H9 (cell line): ENCODE data around the gene B3GALT5. TPM values are rescaled to one million over a fixed set of nuclear protein-coding genes. Genes with fewer than 3 reads are reported as not detected.

Source experiments
- DNase-seq: peaks from one replicate; pipeline ENCODE4 v3.0.0-alpha.2; 2017
- H2AFZ ChIP-seq: one replicate; pipeline ENCODE4 v1.6.1; 2013; ENCODE audit warnings: mild to moderate bottlenecking, low read length, control low read depth, moderate library complexity
- H2AK5ac ChIP-seq: 2 replicates; pipeline ENCODE4 v1.6.1; 2013; ENCODE audit warnings: low read length, control low read depth, mixed read lengths; ENCODE audit not compliant: insufficient read length
- H2BK120ac ChIP-seq: one replicate; pipeline ENCODE4 v1.6.1; 2013; ENCODE audit warnings: low read depth, mild to moderate bottlenecking, low read length, control low read depth, inconsistent platforms; ENCODE audit not compliant: poor library complexity, severe bottlenecking
- H2BK12ac ChIP-seq: 2 replicates; pipeline ENCODE4 v1.6.1; 2013; ENCODE audit warnings: low read length, control low read depth, mixed read lengths, low read depth; ENCODE audit not compliant: insufficient read length
- H2BK15ac ChIP-seq: 2 replicates; pipeline ENCODE4 v1.6.1; 2013; ENCODE audit warnings: low read depth, low read length, control low read depth
- H2BK20ac ChIP-seq: one replicate; pipeline ENCODE4 v1.6.1; 2013; ENCODE audit warnings: low read depth, mild to moderate bottlenecking, low read length, control low read depth, inconsistent platforms; ENCODE audit not compliant: poor library complexity, severe bottlenecking
- H2BK5ac ChIP-seq: 2 replicates; pipeline ENCODE4 v1.6.1; 2013; ENCODE audit warnings: low read length, control low read depth, mixed read lengths; ENCODE audit not compliant: insufficient read length
- H3K14ac ChIP-seq: 2 replicates; pipeline ENCODE4 v1.6.1; 2013; ENCODE audit warnings: low read length, control low read depth; ENCODE audit not compliant: insufficient read depth
- H3K18ac ChIP-seq: 2 replicates; pipeline ENCODE4 v1.6.1; 2013; ENCODE audit warnings: low read depth, mild to moderate bottlenecking, mixed read lengths, low read length, control low read depth; ENCODE audit not compliant: insufficient read length
- H3K23ac ChIP-seq: 2 replicates; pipeline ENCODE4 v1.6.1; 2013; ENCODE audit warnings: low read length, control low read depth, mixed read lengths, low read depth; ENCODE audit not compliant: insufficient read length
- H3K23me2 ChIP-seq: 2 replicates; pipeline ENCODE4 v1.6.1; 2013; ENCODE audit warnings: low read depth, mild to moderate bottlenecking, mixed read lengths, low read length, control low read depth; ENCODE audit not compliant: insufficient read length, poor library complexity, severe bottlenecking
- H3K27ac ChIP-seq: 2 replicates; pipeline ENCODE4 v1.5.1; 2013; ENCODE audit warnings: low read length, control low read depth, mixed read lengths, low read depth; ENCODE audit not compliant: insufficient read length
- H3K27me3 ChIP-seq: 2 replicates; pipeline ENCODE4 v1.6.1; 2013; ENCODE audit warnings: low read length, control low read depth, inconsistent platforms; ENCODE audit not compliant: insufficient read depth
- H3K4ac ChIP-seq: 2 replicates; pipeline ENCODE4 v1.6.1; 2013; ENCODE audit warnings: low read depth, mild to moderate bottlenecking, control low read depth, inconsistent platforms, low read length, moderate library complexity
- H3K4me1 ChIP-seq: 2 replicates; pipeline ENCODE4 v1.6.1; 2013; ENCODE audit warnings: low read length, control low read depth, inconsistent platforms; ENCODE audit not compliant: insufficient read depth
- H3K4me2 ChIP-seq: 2 replicates; pipeline ENCODE4 v1.6.1; 2013; ENCODE audit warnings: low read length, control low read depth, mixed read lengths; ENCODE audit not compliant: insufficient read length, insufficient read depth
- H3K56ac ChIP-seq: 2 replicates; pipeline ENCODE4 v1.6.1; 2013; ENCODE audit warnings: low read depth, mild to moderate bottlenecking, mixed read lengths, low read length, control low read depth; ENCODE audit not compliant: insufficient read length
- H3K79me1 ChIP-seq: 2 replicates; pipeline ENCODE4 v1.6.1; 2013; ENCODE audit warnings: low read depth, mild to moderate bottlenecking, moderate library complexity, low read length, control low read depth, inconsistent platforms; ENCODE audit not compliant: insufficient read depth, poor library complexity, severe bottlenecking
- H3K79me2 ChIP-seq: 2 replicates; pipeline ENCODE4 v1.6.1; 2013; ENCODE audit warnings: low read length, control low read depth, inconsistent platforms; ENCODE audit not compliant: insufficient read depth
- H3K9ac ChIP-seq: 2 replicates; pipeline ENCODE4 v1.6.1; 2013; ENCODE audit warnings: low read length, control low read depth, mixed read lengths; ENCODE audit not compliant: insufficient read length; ENCODE audit errors: extremely low read depth
- H3K9me3 ChIP-seq: one replicate; pipeline ENCODE4 v1.6.1; 2013; ENCODE audit warnings: low read depth, low read length, inconsistent platforms; ENCODE audit not compliant: control insufficient read depth
- H3T11ph ChIP-seq: one replicate; pipeline ENCODE4 v1.6.1; 2013; ENCODE audit warnings: mild to moderate bottlenecking, low read length, control low read depth, inconsistent platforms
- H4K20me1 ChIP-seq: one replicate; pipeline ENCODE4 v1.6.1; 2013; ENCODE audit not compliant: control insufficient read depth, insufficient read length, insufficient read depth
- H4K5ac ChIP-seq: 2 replicates; pipeline ENCODE4 v1.6.1; 2013; ENCODE audit warnings: low read depth, mild to moderate bottlenecking, mixed read lengths, low read length, control low read depth; ENCODE audit not compliant: insufficient read length
- H4K8ac ChIP-seq: replicated peaks from 2 replicates; pipeline ENCODE4 v1.6.1; 2013; ENCODE audit warnings: low read length, control low read depth, mixed read lengths, low read depth; ENCODE audit not compliant: insufficient read length
- H4K91ac ChIP-seq: 2 replicates; pipeline ENCODE4 v1.6.1; 2013; ENCODE audit warnings: low read depth, mild to moderate bottlenecking, moderate library complexity, mixed read lengths, low read length, control low read depth; ENCODE audit not compliant: insufficient read length
- H3K27ac Mint-ChIP-seq, 3 experiments: 2 replicates in 2 of 3; 3 replicates in 1 of 3; pipeline ENCODE4 v1.8.0; 2020 to 2021; ENCODE audit warnings: mixed read lengths in 3 of 3, mild to moderate bottlenecking in 1 of 3, moderate library complexity in 1 of 3
- H3K27me3 Mint-ChIP-seq: 2 replicates; pipeline ENCODE4 v1.8.0; 2021; ENCODE audit warnings: low read depth, mild to moderate bottlenecking, moderate library complexity, mixed read lengths
- H3K36me3 Mint-ChIP-seq, 3 experiments: 2 replicates in 2 of 3; 3 replicates in 1 of 3; pipeline ENCODE4 v1.8.0; 2020 to 2021; ENCODE audit warnings: low read depth in 3 of 3, mixed read lengths in 3 of 3; ENCODE audit not compliant: insufficient read depth in 1 of 3
- H3K4me1 Mint-ChIP-seq, 2 experiments: 2 replicates each; pipeline ENCODE4 v1.8.0; 2020; ENCODE audit warnings: mixed read lengths in 2 of 2
- H3K4me3 Mint-ChIP-seq, 2 experiments: 2 replicates in 1 of 2; 3 replicates in 1 of 2; pipeline ENCODE4 v1.8.0; 2020 to 2021; ENCODE audit warnings: mild to moderate bottlenecking in 2 of 2, mixed read lengths in 2 of 2, moderate library complexity in 1 of 2
- H3K9me3 Mint-ChIP-seq, 2 experiments: 2 replicates in 1 of 2; 3 replicates in 1 of 2; pipeline ENCODE4 v1.8.0; 2020; ENCODE audit warnings: mild to moderate bottlenecking in 2 of 2, mixed read lengths in 2 of 2, moderate library complexity in 1 of 2
- CTCF ChIP-seq: fragments of 200-600 bp; sonication (generic); conservative IDR thresholded peaks from 3 replicates; pipeline ENCODE4 v1.8.0; 2021; ENCODE audit warnings: antibody characterized with exemption, mild to moderate bottlenecking
- WGBS: extraction: QIAGEN DNeasy Blood & Tissue Kit; methylation state at CpG from one replicate; pipeline ENCODE4 v1.1.7; 2013; ENCODE audit warnings: missing lambda C conversion rate, low lambda C conversion rate, mixed read lengths; ENCODE audit not compliant: insufficient read length; ENCODE audit errors: extremely low coverage; 5-methylcytosine and 5-hydroxymethylcytosine counted together
- total RNA-seq: library from RNA; stranded (reverse); gene quantifications from 2 replicates; pipeline ENCODE4 v1.2.1, GENCODE V29; 2021

B3GALT5 gene
- total RNA-seq, 1 experiment from 2014 or later: 24.7 TPM

- peaks cover 13 to 17% of the 10 kb centered on the region in 2 experiments for H3K9me3 Mint-ChIP-seq
- H3K36me3 Mint-ChIP-seq: peaks cover 10 to 12% (median 12%) of the 10 kb centered on the region in 3 experiments
- no CpG with 5 or more reads among the region's 15 CpGs for WGBS
- Histone ChIP-seq H2BK5ac (no peak overlapping the region), H3K27ac (no peak overlapping the region), H3K9ac (no peak overlapping the region), H3K9me3 (peaks cover 5% of the 10 kb centered on the region), H3K79me1 (no peaks in the 10 kb centered on the region), H3K18ac (peak overlapping the region; percentile 39), H2AFZ (no peak overlapping the region), H2AK5ac (no peak overlapping the region), H4K8ac (no peak overlapping the region), H3K23me2 (no peaks in the 10 kb centered on the region), H3T11ph (no peak overlapping the region), H4K5ac (no peak overlapping the region), H3K23ac (no peak overlapping the region), H2BK15ac (no peak overlapping the region), H3K4me1 (no peaks in the 10 kb centered on the region), H3K4ac (no peak overlapping the region), H3K79me2 (no peaks in the 10 kb centered on the region), H3K56ac (no peak overlapping the region), H3K4me2 (no peak overlapping the region), H4K20me1 (no peaks in the 10 kb centered on the region), H2BK20ac (no peak overlapping the region), H3K27me3 (no peaks in the 10 kb centered on the region), H2BK12ac (no peak overlapping the region), H2BK120ac (no peak overlapping the region), H4K91ac (no peak overlapping the region), H3K14ac (no peak overlapping the region; the same call in 1 of the 2 replicates)
- H3K27ac Mint-ChIP-seq: peak overlapping the region in 1 of 3 experiments; percentile 32; a peak in 1 of 7 replicates
- no peaks in the 10 kb centered on the region for H3K27me3 Mint-ChIP-seq
- peaks cover 0 to 5% of the 10 kb centered on the region in 2 experiments; a peak in 3 of 4 replicates for H3K4me1 Mint-ChIP-seq
- DNase-seq: no peak
- no peak for TF ChIP-seq CTCF
- H3K4me3 Mint-ChIP-seq: no peak overlapping the region
Measured at GRCh38 chr21:39686646-39687468, 74.1 kb downstream of the B3GALT5 start.
